Neural cell (in vitro differentiated cells): ENCODE measurements around the gene NPNT. TPM values are rescaled to one million over a fixed set of nuclear protein-coding genes. Genes with fewer than 3 reads are reported as not detected.

ENCODE experiments used
- H2AFZ ChIP-seq: fragments of 200-600, 300-800 bp; sonication (generic), shearing (Covaris generic); 2 replicates; pipeline ENCODE4 v1.6.0; 2014; ENCODE audit warnings: low read depth, mild to moderate bottlenecking, antibody characterized with exemption, low read length, moderate library complexity
- H3F3A ChIP-seq: fragments of 200-600 bp; shearing (Covaris generic); 2 replicates; pipeline ENCODE4 v1.6.1; 2016; ENCODE audit warnings: mild to moderate bottlenecking, moderate library complexity, mixed read lengths, antibody characterized with exemption, low read length; ENCODE audit not compliant: insufficient read depth, poor library complexity, severe bottlenecking
- H3K27ac ChIP-seq: fragments of 200-600, 300-800 bp; sonication (generic), shearing (Covaris generic); 2 replicates; pipeline ENCODE4 v1.5.1; 2014; ENCODE audit warnings: mild to moderate bottlenecking, low read length, moderate library complexity
- H3K27me3 ChIP-seq: fragments of 300-800, 200-600 bp; sonication (generic), shearing (Covaris generic); 2 replicates; pipeline ENCODE4 v1.6.0; 2014; ENCODE audit warnings: mild to moderate bottlenecking, low read depth, low read length, moderate library complexity; ENCODE audit not compliant: insufficient read depth
- H3K36me3 ChIP-seq: fragments of 300-800, 200-600 bp; sonication (generic), shearing (Covaris generic); 2 replicates; pipeline ENCODE4 v1.5.1; 2014; ENCODE audit warnings: mild to moderate bottlenecking, antibody characterized with exemption, low read length, moderate library complexity; ENCODE audit not compliant: insufficient read depth
- H3K4me2 ChIP-seq: fragments of 300-800, 200-600 bp; sonication (generic), shearing (Covaris generic); 2 replicates; pipeline ENCODE4 v1.6.0; 2014; ENCODE audit warnings: mild to moderate bottlenecking, low read length
- H3K4me3 ChIP-seq: fragments of 300-800, 200-600 bp; sonication (generic), shearing (Covaris generic); 2 replicates; pipeline ENCODE4 v1.5.1; 2014; ENCODE audit warnings: mild to moderate bottlenecking, low read length, moderate library complexity
- H3K79me2 ChIP-seq: fragments of 200-600 bp; shearing (Covaris generic); replicated peaks from 2 replicates; pipeline ENCODE4 v1.6.0; 2014; ENCODE audit warnings: mild to moderate bottlenecking, low read length, moderate library complexity; ENCODE audit not compliant: insufficient read depth
- H3K9ac ChIP-seq: fragments of 300-800, 200-600 bp; sonication (generic), shearing (Covaris generic); 2 replicates; pipeline ENCODE4 v1.6.1; 2016; ENCODE audit warnings: mild to moderate bottlenecking, low read length, mixed read lengths
- H3K9me2 ChIP-seq: fragments of 200-600 bp; shearing (Covaris generic); 2 replicates; pipeline ENCODE4 v1.6.1; 2016; ENCODE audit warnings: mild to moderate bottlenecking, low read length, mixed read lengths; ENCODE audit not compliant: insufficient read depth
- H3K9me3 ChIP-seq: fragments of 200-600, 300-800 bp; sonication (generic), shearing (Covaris generic); 2 replicates; pipeline ENCODE4 v1.6.1; 2016; ENCODE audit warnings: mild to moderate bottlenecking, mixed run types, low read length, moderate library complexity, mixed read lengths
- H4K20me1 ChIP-seq: fragments of 200-600 bp; shearing (Covaris generic); 2 replicates; pipeline ENCODE4 v1.6.1; 2016; ENCODE audit warnings: mild to moderate bottlenecking, mixed run types; ENCODE audit not compliant: insufficient read depth
- CTCF ChIP-seq: fragments of 450-650 bp; IDR thresholded peaks from 2 replicates; pipeline ENCODE4 v1.5.1; 2014; ENCODE audit warnings: antibody characterized with exemption, mild to moderate bottlenecking, moderate library complexity; ENCODE audit not compliant: poor library complexity, severe bottlenecking
- MXI1 ChIP-seq: fragments of 450-650 bp; conservative IDR thresholded peaks from 2 replicates; pipeline ENCODE4 v1.6.1; 2014; ENCODE audit warnings: antibody characterized with exemption, mild to moderate bottlenecking; ENCODE audit not compliant: poor library complexity, severe bottlenecking
- RAD21 ChIP-seq: fragments of 450-650 bp; conservative IDR thresholded peaks from 2 replicates; pipeline ENCODE4 v1.6.1; 2014; ENCODE audit warnings: antibody characterized with exemption, mild to moderate bottlenecking, moderate library complexity
- REST ChIP-seq: IDR thresholded peaks from 2 replicates; pipeline ENCODE4 v1.6.1; 2012; ENCODE audit warnings: borderline replicate concordance
- TAF1 ChIP-seq: IDR thresholded peaks from 2 replicates; pipeline ENCODE4 v1.6.1; 2012; ENCODE audit warnings: low read depth
- polyA plus RNA-seq: library from polyadenylated mRNA; depleted of rRNA; stranded (reverse); fragments of >200 nt; gene quantifications from 2 replicates; pipeline ENCODE4 v1.2.3, GENCODE V29; 2014

NPNT gene
- polyA plus RNA-seq, 1 donor from 2014 or later = 2.6 TPM

- H3K27me3 ChIP-seq = no peaks in the 10 kb centered on the region
- H3K4me3 ChIP-seq = no peak overlapping the region
- H3K4me2 ChIP-seq = no peak overlapping the region
- H3K9me2 ChIP-seq = no peaks in the 10 kb centered on the region
- no peaks in the 10 kb centered on the region for H4K20me1 ChIP-seq
- H3K79me2 ChIP-seq = no peaks in the 10 kb centered on the region
- no peak overlapping the region for H3K9ac ChIP-seq
- H3F3A ChIP-seq = no peaks in the 10 kb centered on the region
- no peaks in the 10 kb centered on the region for H3K9me3 ChIP-seq
- no peak overlapping the region for H2AFZ ChIP-seq
- no peak overlapping the region for H3K27ac ChIP-seq
- H3K36me3 ChIP-seq = no peaks in the 10 kb centered on the region
- TF ChIP-seq TAF1 = no peak
- TF ChIP-seq REST = no peak
- no peak for TF ChIP-seq MXI1
- TF ChIP-seq CTCF = no peak
Measured at GRCh38 chr4:105994841-105995501, 99.7 kb downstream of the NPNT start.

- Histone ChIP-seq H2AFZ (no peak overlapping the region), H3K9ac (no peak overlapping the region), H4K20me1 (no peaks in the 10 kb centered on the region), H3K36me3 (no peaks in the 10 kb centered on the region), H3K27ac (no peak overlapping the region), H3K4me3 (no peak overlapping the region), H3F3A (no peaks in the 10 kb centered on the region), H3K27me3 (no peaks in the 10 kb centered on the region), H3K79me2 (no peaks in the 10 kb centered on the region), H3K9me2 (no peaks in the 10 kb centered on the region), H3K4me2 (no peak overlapping the region), H3K9me3 (no peaks in the 10 kb centered on the region)
- TF ChIP-seq RAD21 = no peak
- no peak for TF ChIP-seq REST
- no peak for TF ChIP-seq MXI1
- no peak for TF ChIP-seq TAF1
Measured at GRCh38 chr4:105996845-105997244, 101.6 kb downstream of the NPNT start.
